Testis (tissue), 3 donors: ENCODE results near the gene PLAAT3. TPM values are rescaled to one million over a fixed set of nuclear protein-coding genes. Genes with fewer than 3 reads are reported as not detected.
"Not testable (repeated sequence)": the region's sequence is repeated elsewhere in the genome, so short reads cannot be mapped to it uniquely, and the experiment has no call there.

ENCODE experiments used
- DNase-seq: peaks from one replicate; pipeline ENCODE4 v3.0.0-alpha.2; 2019
- H3K27ac ChIP-seq, 2 donors: fragments of 200-600 bp; sonication (generic); one replicate each; pipeline ENCODE4 v1.5.1; 2019
- H3K27me3 ChIP-seq: fragments of 200-600 bp; sonication (generic); one replicate; pipeline ENCODE4 v1.5.1; 2019
- H3K36me3 ChIP-seq: fragments of 200-600 bp; sonication (generic); one replicate; pipeline ENCODE4 v1.5.1; 2017; ENCODE audit warnings: low read depth; ENCODE audit errors: missing control alignments
- H3K4me1 ChIP-seq: fragments of 200-600 bp; sonication (generic); one replicate; pipeline ENCODE4 v1.5.1; 2019
- H3K4me3 ChIP-seq, 2 donors: fragments of 200-600 bp; sonication (generic); one replicate each; pipeline ENCODE4 v1.5.1; 2017 to 2019
- H3K9me3 ChIP-seq: fragments of 200-600 bp; sonication (generic); one replicate; pipeline ENCODE4 v1.5.1; 2017
- CTCF ChIP-seq, 3 experiments: fragments of 450-650 bp in 2 of 3; fragments of 200-600 bp in 1 of 3; sonication (generic) in 1 of 3; IDR thresholded peaks; one replicate each; pipeline ENCODE4 v1.5.1; 2016 to 2019; ENCODE audit warnings: antibody characterized with exemption in 3 of 3, mild to moderate bottlenecking in 2 of 3, moderate library complexity in 1 of 3
- POLR2A ChIP-seq: fragments of 450-650 bp; IDR thresholded peaks from one replicate; pipeline ENCODE4 v1.6.1; 2017; ENCODE audit warnings: antibody characterized with exemption, mild to moderate bottlenecking, moderate library complexity
- WGBS, 2 donors: methylation state at CpG; one replicate each; pipeline ENCODE4 v1.1.5; 2018; 5-methylcytosine and 5-hydroxymethylcytosine counted together
- intact Hi-C: fragments of 100-400 bp; cut with DNase I; formaldehyde crosslinking; loops from one replicate; pipeline ENCODE4 v1.15.1; 2023; ENCODE audit warnings: low total_unique reads
- polyA plus RNA-seq: library from polyadenylated mRNA; stranded (reverse); fragments of 350-450 nt; fragmentation: Illumina TruSeq; extraction: RNeasy Lipid Tissue Mini Kit (QIAGEN cat#74804); gene quantifications from one replicate; pipeline ENCODE4 v1.2.3, GENCODE V29; 2014; ENCODE audit warnings: low read depth, low replicate concordance; ENCODE audit not compliant: insufficient read depth
- total RNA-seq, 2 donors: library from RNA; depleted of rRNA; stranded (reverse); fragments of >200 nt; gene quantifications; one replicate each; pipeline ENCODE4 v1.2.3, GENCODE V29; 2016

PLAAT3 gene
- total and polyA plus RNA-seq, 3 donors from 2014 or later = 136 to 301 (median 147) TPM

DNA sequence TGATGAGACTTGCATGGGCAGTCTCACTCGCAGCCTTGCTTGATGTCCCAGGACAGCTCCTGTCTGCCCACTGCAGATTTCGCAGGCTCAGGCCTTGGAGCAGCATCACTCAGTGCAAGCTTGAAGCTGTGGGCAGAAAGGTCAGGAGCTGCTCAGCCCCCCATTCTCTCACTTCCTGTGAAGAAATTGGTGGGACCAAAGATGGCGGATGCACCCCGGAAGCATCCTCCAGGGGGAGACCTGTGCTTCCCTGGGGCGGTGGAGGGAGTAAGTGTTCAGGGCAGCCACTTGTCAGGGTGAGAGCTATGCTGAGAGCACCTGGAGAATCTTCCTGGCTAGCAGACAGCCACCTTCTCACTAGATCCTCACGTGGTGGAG lies 62.4 kb downstream of the PLAAT3 start:
- H3K27ac ChIP-seq = no peak overlapping the region
- intact Hi-C loops = no loop called here
- no peak for DNase-seq
- no peak overlapping the region for H3K4me3 ChIP-seq
- no peaks in the 10 kb centered on the region for H3K36me3 ChIP-seq
- no peaks in the 10 kb centered on the region for H3K4me1 ChIP-seq
- H3K27me3 ChIP-seq = no peaks in the 10 kb centered on the region
- 55 to 65% methylated on average over 5 to 6 of the region's 6 CpGs for WGBS, 2 donors
- H3K9me3 ChIP-seq = no peaks in the 10 kb centered on the region
- TF ChIP-seq POLR2A (no peak), CTCF (IDR thresholded peaks at IDR 0.05) (no peak)

GRCh38 chr11:63551091-63551888 lies 62.9 kb downstream of the PLAAT3 start:
- H3K27ac ChIP-seq = no peak overlapping the region
- intact Hi-C loops = no loop called here
- H3K36me3 ChIP-seq = no peaks in the 10 kb centered on the region
- 48 to 77% methylated on average over 26 to 27 of the region's 27 CpGs for WGBS, 2 donors
- DNase-seq = peak; percentile 23
- no peaks in the 10 kb centered on the region for H3K4me1 ChIP-seq
- TF ChIP-seq CTCF (IDR thresholded peaks at IDR 0.05) (no peak), POLR2A (no peak)
- no peaks in the 10 kb centered on the region for H3K27me3 ChIP-seq
- no peaks in the 10 kb centered on the region for H3K9me3 ChIP-seq
- no peak overlapping the region for H3K4me3 ChIP-seq

DNA sequence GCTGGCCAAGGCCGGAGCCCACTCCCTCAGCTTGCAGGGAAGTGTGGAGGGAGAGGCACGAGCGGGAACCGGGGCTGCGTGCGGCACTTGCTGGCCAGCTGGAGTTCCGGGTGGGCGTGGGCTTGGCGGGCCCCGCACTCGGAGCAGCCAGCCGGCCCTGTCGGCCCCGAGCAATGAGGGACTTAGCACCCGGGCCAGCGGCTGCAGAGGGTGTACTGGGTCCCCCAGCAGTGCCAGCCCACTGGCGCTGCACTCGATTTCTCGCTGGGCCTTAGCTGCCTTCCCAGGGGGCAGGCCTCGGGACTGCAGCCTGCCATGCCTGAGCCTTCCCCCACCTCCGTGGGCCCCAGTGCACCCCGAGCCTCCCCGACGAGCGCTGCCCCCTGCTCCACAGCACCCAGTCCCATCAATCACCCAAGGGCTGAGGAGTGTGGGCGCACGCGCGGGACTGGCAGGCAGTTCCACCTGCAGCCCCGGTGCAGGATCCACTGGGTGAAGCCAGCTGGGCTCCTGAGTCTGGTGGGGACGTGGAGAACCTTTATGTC lies 64.0 kb downstream of the PLAAT3 start:
- peak overlapping the region in 1 of 2 donors; percentile 20 for H3K4me3 ChIP-seq
- DNase-seq, intact Hi-C loops, H3K36me3 ChIP-seq, H3K4me1 ChIP-seq, H3K9me3 ChIP-seq, H3K27ac ChIP-seq, H3K27me3 ChIP-seq: not testable (repeated sequence)
- WGBS, 2 donors = 73 to 92% methylated on average over 4 to 25 of the region's 31 CpGs

- TF ChIP-seq POLR2A (no peak), CTCF (IDR thresholded peaks at IDR 0.05) (no peak)
- H3K4me1 ChIP-seq = no peaks in the 10 kb centered on the region
- no peaks in the 10 kb centered on the region for H3K9me3 ChIP-seq
- H3K27me3 ChIP-seq = no peaks in the 10 kb centered on the region
- H3K4me3 ChIP-seq = no peak overlapping the region
- no peaks in the 10 kb centered on the region for H3K36me3 ChIP-seq
- H3K27ac ChIP-seq = no peak overlapping the region
- DNase-seq = no peak
- intact Hi-C loops = no loop called here
- 77 to 91% methylated on average over 4 of the region's 4 CpGs for WGBS, 2 donors
Observed at GRCh38 chr11:63549411-63549810, 64.8 kb downstream of the PLAAT3 start.

DNA sequence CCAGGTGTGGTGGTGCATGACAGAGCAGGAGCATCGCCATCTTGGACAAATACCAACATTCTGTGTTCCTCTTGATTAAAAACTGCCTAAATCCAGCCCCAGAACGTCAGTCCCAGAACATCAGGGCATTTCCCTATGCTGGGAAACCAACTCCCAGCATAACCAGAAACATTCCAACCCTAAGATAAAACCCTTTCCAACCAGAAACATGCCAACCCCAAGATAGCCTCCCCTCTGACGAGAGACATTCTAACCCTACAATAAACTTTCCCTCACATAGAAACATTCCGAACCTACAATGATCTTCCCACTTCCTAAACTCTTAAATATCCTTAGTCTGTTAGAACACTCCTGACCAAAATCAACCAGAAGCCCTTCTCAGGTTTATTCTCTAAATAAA lies 66.1 kb downstream of the PLAAT3 start:
- no peak for DNase-seq
- intact Hi-C loops = no loop called here
- WGBS, 2 donors = 67 to 68% methylated on average over 4 of the region's 4 CpGs
- Histone ChIP-seq H3K36me3 (no peaks in the 10 kb centered on the region), H3K9me3 (no peaks in the 10 kb centered on the region), H3K4me1 (no peaks in the 10 kb centered on the region), H3K4me3 (no peak overlapping the region), H3K27ac (no peak overlapping the region), H3K27me3 (no peaks in the 10 kb centered on the region)
- TF ChIP-seq CTCF (IDR thresholded peaks at IDR 0.05) (no peak), POLR2A (no peak)
